GM12878 (cell line): ENCODE measurements around the gene PLXDC1. TPM values are rescaled to one million over a fixed set of nuclear protein-coding genes. Genes with fewer than 3 reads are reported as not detected.

Source experiments
- ATAC-seq: fragments of 200-7000 bp; cut with Tn5 transposase; 3 replicates; pipeline ENCODE4 v1.9.1; 2020; ENCODE audit warnings: mild to moderate bottlenecking, moderate library complexity
- BruUV-seq: library from RNA; stranded (reverse); fragments of 400-500 nt; replicated peaks from 2 replicates; lab custom pipeline; 2021; lab: Mats Ljungman, UMichigan
- CTCF ChIA-PET: fragments of 300-600 bp; sonication (Branson Sonifier 250); formaldehyde crosslinking; extraction: SDS; loops from one replicate; lab custom pipeline; 2021; ENCODE audit warnings: inconsistent platforms; lab: Yijun Ruan, JAX
- POLR2A ChIA-PET: fragments of 350-600 bp; formaldehyde crosslinking; extraction: SDS; loops from one replicate; lab custom pipeline; 2021; ENCODE audit warnings: inconsistent platforms; lab: Charles Lee
- RAD21 ChIA-PET: fragments of 300-600 bp; sonication (Branson Sonifier 250); formaldehyde crosslinking; loops from one replicate; lab custom pipeline; 2023; ENCODE audit warnings: antibody characterized with exemption; ENCODE audit not compliant: unreplicated experiment; lab: Charles Lee
- SMC1A ChIA-PET: fragments of 300-600 bp; sonication (Branson Sonifier 250); formaldehyde crosslinking; loops from one replicate; lab custom pipeline; 2023; ENCODE audit not compliant: unreplicated experiment, uncharacterized antibody; lab: Charles Lee
- DNase-seq: peaks from one replicate; pipeline ENCODE4 v3.0.0-alpha.2; 2011; ENCODE audit warnings: low read depth, low spot score
- FAIRE-seq: peaks from 3 replicates; lab custom pipeline; 2011; peaks lifted over from hg19 to GRCh38; lab: Jason Lieb, UNC
- H2AFZ ChIP-seq: 2 replicates; pipeline ENCODE4 v1.6.0; 2011; ENCODE audit warnings: low read depth, low read length, control low read depth; ENCODE audit not compliant: control insufficient read depth
- H3K27ac ChIP-seq: 2 replicates; pipeline ENCODE4 v1.5.1; 2011; ENCODE audit warnings: control low read depth; ENCODE audit not compliant: control insufficient read depth, insufficient read depth
- H3K27me3 ChIP-seq, 2 experiments: replicated peaks in 1 of 2; 2 replicates each; pipeline versions ENCODE4 v1.6.0 to v1.6.1; 2011; ENCODE audit warnings: low read length in 1 of 2; ENCODE audit not compliant: control insufficient read depth in 2 of 2, insufficient read depth in 2 of 2
- H3K36me3 ChIP-seq, 2 experiments: 2 replicates each; pipeline ENCODE4 v1.5.1; 2011; ENCODE audit warnings: low read length in 1 of 2; ENCODE audit not compliant: control insufficient read depth in 2 of 2, insufficient read depth in 2 of 2
- H3K4me1 ChIP-seq: 2 replicates; pipeline ENCODE4 v1.6.1; 2011; ENCODE audit warnings: mild to moderate bottlenecking, low read length, moderate library complexity, mixed read lengths; ENCODE audit not compliant: control insufficient read depth, insufficient read depth
- H3K4me2 ChIP-seq: 2 replicates; pipeline ENCODE4 v1.6.0; 2011; ENCODE audit warnings: control low read depth; ENCODE audit not compliant: control insufficient read depth, insufficient read depth
- H3K4me3 ChIP-seq: fragments of 200-600 bp; sonication (generic); 2 replicates; pipeline ENCODE4 v1.5.1; 2016
- H3K79me2 ChIP-seq: 2 replicates; pipeline ENCODE4 v1.6.0; 2011; ENCODE audit warnings: low read length; ENCODE audit not compliant: control insufficient read depth, insufficient read depth
- H3K9ac ChIP-seq: 2 replicates; pipeline ENCODE4 v1.8.0; 2011; ENCODE audit warnings: low read length, control low read depth, mixed read lengths; ENCODE audit not compliant: control insufficient read depth, insufficient read depth
- H3K9me3 ChIP-seq: replicated peaks from 3 replicates; pipeline ENCODE4 v1.5.1; 2011; ENCODE audit warnings: mild to moderate bottlenecking, low read length; ENCODE audit not compliant: control insufficient read depth, insufficient read depth
- H4K20me1 ChIP-seq: 2 replicates; pipeline ENCODE4 v1.6.0; 2011; ENCODE audit not compliant: control insufficient read depth, insufficient read depth
- CEBPZ ChIP-seq: fragments of 150-350 bp; IDR thresholded peaks from 2 replicates; pipeline ENCODE4 v1.6.1; 2016; ENCODE audit warnings: low read depth, low read length
- CHD2 ChIP-seq: IDR thresholded peaks from 2 replicates; pipeline ENCODE4 v1.6.1; 2011; ENCODE audit warnings: low read depth, low read length, improper control_type of control experiment, borderline replicate concordance
- KLF5 ChIP-seq: fragments of 450-650 bp; IDR thresholded peaks from 2 replicates; pipeline ENCODE4 v1.6.1; 2014; ENCODE audit warnings: mild to moderate bottlenecking; ENCODE audit not compliant: partially characterized antibody
- MLLT1 ChIP-seq: fragments of 450-650 bp; IDR thresholded peaks from 2 replicates; pipeline ENCODE4 v1.6.1; 2016; ENCODE audit warnings: mild to moderate bottlenecking
- POLR2AphosphoS5 ChIP-seq: IDR thresholded peaks from 2 replicates; pipeline ENCODE4 v1.6.1; 2011; ENCODE audit warnings: mild to moderate bottlenecking, low read length, inconsistent platforms
- SMARCA5 ChIP-seq: fragments of 450-650 bp; IDR thresholded peaks from 2 replicates; pipeline ENCODE4 v1.6.1; 2017; ENCODE audit warnings: mild to moderate bottlenecking
- SP1 ChIP-seq: IDR thresholded peaks from one replicate; pipeline ENCODE4 v1.6.1; 2011; ENCODE audit warnings: low read depth, low read length
- SPI1 ChIP-seq: IDR thresholded peaks from 2 replicates; pipeline ENCODE4 v1.6.1; 2011; ENCODE audit warnings: low read depth, mild to moderate bottlenecking, low read length, moderate library complexity, borderline replicate concordance; ENCODE audit not compliant: insufficient read depth
- SREBF1 ChIP-seq: IDR thresholded peaks from 2 replicates; pipeline ENCODE4 v1.6.1; 2012; ENCODE audit warnings: mild to moderate bottlenecking, low read length
- ZNF217 ChIP-seq: fragments of 450-650 bp; IDR thresholded peaks from 2 replicates; pipeline ENCODE4 v1.6.1; 2017; ENCODE audit warnings: antibody characterized with exemption, mild to moderate bottlenecking
- ZSCAN29 ChIP-seq: fragments of 450-650 bp; IDR thresholded peaks from 2 replicates; pipeline ENCODE4 v1.6.1; 2017; ENCODE audit warnings: mild to moderate bottlenecking, moderate library complexity
- WGBS: methylation state at CpG from one replicate; pipeline ENCODE4 v1.1.6; 2016; ENCODE audit warnings: low lambda C conversion rate; ENCODE audit not compliant: insufficient replicate concordance, insufficient coverage; ENCODE audit errors: missing lambda C conversion rate; 5-methylcytosine and 5-hydroxymethylcytosine counted together
- in situ Hi-C: fragments of 300-500 bp; cut with MboI; formaldehyde crosslinking; loops from 9 replicates; pipeline ENCODE4 v1.14.3; 2018; ENCODE audit warnings: mixed read lengths
- intact Hi-C: fragments of 100-400 bp; cut with micrococcal nuclease; formaldehyde crosslinking; loops from one replicate; pipeline ENCODE4 v1.14.2; 2022; ENCODE audit not compliant: unreplicated experiment
- polyA plus RNA-seq, 11 experiments: library from polyadenylated mRNA; depleted of rRNA in 4 of 11; unstranded in 6 of 11; stranded (reverse) in 5 of 11; fragments of >200 nt; fragmentation: Nextera tagmentation in 4 of 11; fragmentation: Illumina TruSeq in 1 of 11; extraction: Ambion mirVana in 4 of 11; extraction: Trizol in 1 of 11; gene quantifications; 1 replicate in 1 of 11; 2 replicates in 10 of 11; pipeline versions ENCODE4 v1.2.1 to v1.2.3, GENCODE V29; 2011 to 2016; ENCODE audit warnings: inconsistent platforms in 2 of 11, missing spikeins in 2 of 11, low read depth in 1 of 11
- total RNA-seq, 4 experiments: library from RNA; depleted of rRNA in 3 of 4; stranded (reverse); fragments of >200 nt in 3 of 4; fragmentation: Illumina TruSeq in 1 of 4; extraction: Trizol in 1 of 4; gene quantifications; 2 replicates each; pipeline versions ENCODE4 v1.2.1 to v1.2.3, GENCODE V29; 2013 to 2021
- TF ChIP-seq, protein P1 (sequence below): IDR thresholded peaks from 2 replicates; pipeline ENCODE4 v1.6.1; 2011; ENCODE audit warnings: mild to moderate bottlenecking, low read depth, low read length, moderate library complexity; ENCODE audit not compliant: insufficient replicate concordance
- TF ChIP-seq, protein P2 (sequence below): fragments of 450-650 bp; formaldehyde crosslinking; IDR thresholded peaks from 2 replicates; pipeline ENCODE4 v1.4.0; 2022; ENCODE audit warnings: mild to moderate bottlenecking, moderate library complexity

The PLXDC1 gene
- total and polyA plus RNA-seq, 10 of the 15 experiments (the other 5 are each of a cell fraction or from before 2014, with no cell fraction given) = 0.03 to 0.30 (median 0.22) TPM; not detected in 7

GRCh38 chr17:39194089-39194984, 42.9 kb upstream of the PLXDC1 start:
- DNase-seq (no peak), FAIRE-seq (no peak), ATAC-seq (no peak)
- no TSS peak for BruUV-seq
- ChIA-PET RAD21 (no interaction called here), CTCF (interaction anchor here (0.7 to 5.3 kb wide), 8 partner anchors 8 to 50 kb away, joined by 3 to 21 read pairs (median 8); partner anchors contain the start of gene ARL5C), SMC1A (interaction anchor here (0.9 kb wide), 1 partner anchor 30 kb away, joined by 3 read pairs; no protein-coding TSS in a partner anchor), POLR2A (interaction anchor here (0.5 to 2.0 kb wide), 3 partner anchors 13 to 42 kb away, joined by 3 to 9 read pairs (median 3); no protein-coding TSS in a partner anchor)
- H3K27ac ChIP-seq = no peak overlapping the region
- no peaks in the 10 kb centered on the region for H3K27me3 ChIP-seq
- no peak overlapping the region for H3K4me3 ChIP-seq
- WGBS = 90% methylated on average over 18 of the region's 20 CpGs
- no peak overlapping the region for H3K9ac ChIP-seq
- H3K9me3 ChIP-seq = no peaks in the 10 kb centered on the region
- in situ Hi-C loops = no loop called here
- H3K36me3 ChIP-seq = peaks cover 0 to 6% of the 10 kb centered on the region in 2 experiments; a peak in 2 of 4 replicates
- peaks cover 9% of the 10 kb centered on the region for H3K79me2 ChIP-seq
- no peak overlapping the region for H2AFZ ChIP-seq
- H3K4me2 ChIP-seq = 0 out of 2 replicates have a peak overlapping the region, but pooled peaks have one; percentile 3
- intact Hi-C loops = no loop called here
- no peaks in the 10 kb centered on the region for H4K20me1 ChIP-seq
- H3K4me1 ChIP-seq = peaks cover 14% of the 10 kb centered on the region
- TF ChIP-seq, protein P1, sequence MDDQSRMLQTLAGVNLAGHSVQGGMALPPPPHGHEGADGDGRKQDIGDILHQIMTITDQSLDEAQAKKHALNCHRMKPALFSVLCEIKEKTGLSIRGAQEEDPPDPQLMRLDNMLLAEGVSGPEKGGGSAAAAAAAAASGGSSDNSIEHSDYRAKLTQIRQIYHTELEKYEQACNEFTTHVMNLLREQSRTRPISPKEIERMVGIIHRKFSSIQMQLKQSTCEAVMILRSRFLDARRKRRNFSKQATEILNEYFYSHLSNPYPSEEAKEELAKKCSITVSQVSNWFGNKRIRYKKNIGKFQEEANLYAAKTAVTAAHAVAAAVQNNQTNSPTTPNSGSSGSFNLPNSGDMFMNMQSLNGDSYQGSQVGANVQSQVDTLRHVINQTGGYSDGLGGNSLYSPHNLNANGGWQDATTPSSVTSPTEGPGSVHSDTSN = no peak
- TF ChIP-seq CEBPZ (no peak), MLLT1 (no peak), SPI1 (no peak), SREBF1 (no peak), SP1 (no peak), KLF5 (no peak), SMARCA5 (no peak), POLR2AphosphoS5 (no peak), ZNF217 (no peak), ZSCAN29 (no peak), CHD2 (no peak)
- TF ChIP-seq, protein P2, sequence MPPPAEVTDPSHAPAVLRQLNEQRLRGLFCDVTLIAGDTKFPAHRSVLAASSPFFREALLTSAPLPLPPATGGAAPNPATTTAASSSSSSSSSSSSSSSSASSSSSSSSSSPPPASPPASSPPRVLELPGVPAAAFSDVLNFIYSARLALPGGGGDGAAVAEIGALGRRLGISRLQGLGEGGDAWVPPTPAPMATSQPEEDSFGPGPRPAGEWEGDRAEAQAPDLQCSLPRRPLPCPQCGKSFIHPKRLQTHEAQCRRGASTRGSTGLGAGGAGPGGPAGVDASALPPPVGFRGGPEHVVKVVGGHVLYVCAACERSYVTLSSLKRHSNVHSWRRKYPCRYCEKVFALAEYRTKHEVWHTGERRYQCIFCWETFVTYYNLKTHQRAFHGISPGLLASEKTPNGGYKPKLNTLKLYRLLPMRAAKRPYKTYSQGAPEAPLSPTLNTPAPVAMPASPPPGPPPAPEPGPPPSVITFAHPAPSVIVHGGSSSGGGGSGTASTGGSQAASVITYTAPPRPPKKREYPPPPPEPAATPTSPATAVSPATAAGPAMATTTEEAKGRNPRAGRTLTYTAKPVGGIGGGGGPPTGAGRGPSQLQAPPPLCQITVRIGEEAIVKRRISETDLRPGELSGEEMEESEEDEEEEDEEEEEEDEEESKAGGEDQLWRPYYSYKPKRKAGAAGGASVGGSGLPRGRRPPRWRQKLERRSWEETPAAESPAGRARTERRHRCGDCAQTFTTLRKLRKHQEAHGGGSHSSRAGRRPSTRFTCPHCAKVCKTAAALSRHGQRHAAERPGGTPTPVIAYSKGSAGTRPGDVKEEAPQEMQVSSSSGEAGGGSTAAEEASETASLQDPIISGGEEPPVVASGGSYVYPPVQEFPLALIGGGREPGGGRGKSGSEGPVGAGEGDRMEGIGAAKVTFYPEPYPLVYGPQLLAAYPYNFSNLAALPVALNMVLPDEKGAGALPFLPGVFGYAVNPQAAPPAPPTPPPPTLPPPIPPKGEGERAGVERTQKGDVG (CRISPR knock-in tag) = no peak
